Neutrophil (primary cell): Measurements from ENCODE around the gene NPBWR2.

Source experiments
- H3K27ac ChIP-seq: fragments of 200-600 bp; sonication (generic); 2 replicates; pipeline ENCODE4 v1.5.1; 2016; ENCODE audit warnings: mild to moderate bottlenecking, moderate library complexity
- H3K27me3 ChIP-seq: fragments of 200-600 bp; sonication (generic); 2 replicates; pipeline ENCODE4 v1.6.0; 2016; ENCODE audit warnings: mild to moderate bottlenecking
- H3K36me3 ChIP-seq: fragments of 200-600 bp; sonication (generic); 2 replicates; pipeline ENCODE4 v1.5.1; 2017
- H3K4me1 ChIP-seq, 2 experiments: fragments of 200-600 bp in 1 of 2; sonication (generic) in 1 of 2; 1 replicate in 1 of 2; 2 replicates in 1 of 2; pipeline versions ENCODE4 v1.5.1 to v1.6.1; 2013 to 2016; ENCODE audit warnings: low read depth in 1 of 2, low read length in 1 of 2, mild to moderate bottlenecking in 1 of 2, moderate library complexity in 1 of 2; ENCODE audit not compliant: control insufficient read depth in 1 of 2, insufficient read depth in 1 of 2
- H3K4me3 ChIP-seq, 2 experiments: fragments of 200-600 bp in 1 of 2; sonication (generic) in 1 of 2; 1 replicate in 1 of 2; 2 replicates in 1 of 2; pipeline ENCODE4 v1.5.1; 2013 to 2016; ENCODE audit warnings: low read depth in 1 of 2, low read length in 1 of 2, mild to moderate bottlenecking in 1 of 2, moderate library complexity in 1 of 2
- H3K9me3 ChIP-seq: fragments of 200-600 bp; sonication (generic); 2 replicates; pipeline ENCODE4 v1.5.1; 2016
- CTCF ChIP-seq: fragments of 200-600 bp; sonication (generic); IDR thresholded peaks from 2 replicates; pipeline ENCODE4 v1.5.1; 2016; ENCODE audit warnings: antibody characterized with exemption

The NPBWR2 gene

GRCh38 chr20:64153861-64154589 lies 46.7 kb upstream of the NPBWR2 start:
- Histone ChIP-seq H3K36me3 (no peaks in the 10 kb centered on the region), H3K27ac (no peak overlapping the region), H3K9me3 (no peaks in the 10 kb centered on the region), H3K4me1 (no peaks in the 10 kb centered on the region), H3K27me3 (peaks cover 2% of the 10 kb centered on the region), H3K4me3 (no peak overlapping the region)
- no peak for TF ChIP-seq CTCF

DNA sequence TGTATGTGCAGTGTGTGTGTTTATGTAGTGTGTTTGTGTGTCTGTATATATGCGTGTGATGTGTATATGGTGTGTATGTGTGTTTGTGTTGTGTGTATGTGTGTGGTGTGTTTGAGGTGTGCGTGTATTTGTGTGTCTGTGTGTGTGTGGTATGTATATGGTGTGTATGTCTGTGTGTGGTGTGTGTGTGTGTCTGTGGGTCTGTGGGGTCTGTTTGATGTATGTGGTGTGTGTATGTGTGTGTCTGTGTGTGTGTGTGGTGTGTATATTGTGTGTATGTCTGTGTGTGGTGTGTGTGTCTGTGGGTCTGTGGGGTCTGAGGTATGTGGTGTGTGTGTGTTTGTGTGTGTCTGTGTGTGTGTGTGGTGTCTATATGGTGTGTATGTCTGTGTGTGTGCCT lies 46.0 kb upstream of the NPBWR2 start:
- no peak overlapping the region for H3K27ac ChIP-seq
- H3K9me3 ChIP-seq, result no peaks in the 10 kb centered on the region
- no peaks in the 10 kb centered on the region for H3K36me3 ChIP-seq
- no peaks in the 10 kb centered on the region for H3K4me1 ChIP-seq
- H3K4me3 ChIP-seq, result no peak overlapping the region
- peaks cover 3% of the 10 kb centered on the region for H3K27me3 ChIP-seq
- TF ChIP-seq CTCF, result no peak

DNA sequence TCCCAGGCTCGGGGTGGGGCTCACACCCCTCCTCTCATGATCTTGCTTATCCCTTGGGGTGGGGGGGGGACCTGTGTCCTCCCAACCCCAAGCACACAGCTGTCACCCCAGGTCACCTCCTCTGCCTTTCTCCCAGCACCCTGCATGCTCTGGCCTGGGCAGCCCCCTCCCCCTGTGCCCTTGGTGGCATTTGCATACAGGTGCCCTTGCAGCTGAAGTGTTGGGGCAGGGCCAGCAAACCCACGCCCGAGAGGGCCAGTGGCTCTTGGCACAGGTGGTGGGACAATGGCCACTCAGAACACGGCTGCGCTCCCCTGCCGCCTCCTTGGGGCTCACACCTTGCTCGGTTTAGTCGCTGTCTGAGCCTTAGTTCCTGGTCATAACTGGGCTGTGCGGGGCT lies 45.5 kb upstream of the NPBWR2 start:
- no peak overlapping the region for H3K4me3 ChIP-seq
- no peak for TF ChIP-seq CTCF
- peaks cover 3% of the 10 kb centered on the region for H3K27me3 ChIP-seq
- no peak overlapping the region for H3K27ac ChIP-seq
- no peaks in the 10 kb centered on the region for H3K36me3 ChIP-seq
- no peaks in the 10 kb centered on the region for H3K9me3 ChIP-seq
- H3K4me1 ChIP-seq, result no peaks in the 10 kb centered on the region

GRCh38 chr20:64151633-64152530 lies 44.5 kb upstream of the NPBWR2 start:
- TF ChIP-seq CTCF, result no peak
- peaks cover 3% of the 10 kb centered on the region for H3K27me3 ChIP-seq
- no peaks in the 10 kb centered on the region for H3K9me3 ChIP-seq
- no peak overlapping the region for H3K27ac ChIP-seq
- H3K4me3 ChIP-seq, result no peak overlapping the region
- no peaks in the 10 kb centered on the region for H3K4me1 ChIP-seq
- H3K36me3 ChIP-seq, result no peaks in the 10 kb centered on the region

- no peaks in the 10 kb centered on the region for H3K4me1 ChIP-seq
- H3K36me3 ChIP-seq, result no peaks in the 10 kb centered on the region
- TF ChIP-seq CTCF, result no peak
- no peaks in the 10 kb centered on the region for H3K9me3 ChIP-seq
- no peak overlapping the region for H3K4me3 ChIP-seq
- H3K27me3 ChIP-seq, result peaks cover 3% of the 10 kb centered on the region
- H3K27ac ChIP-seq, result no peak overlapping the region
Observed at GRCh38 chr20:64150756-64151632, 43.6 kb upstream of the NPBWR2 start.
